K562 (cell line): ENCODE data around the gene ITSN1. TPM values are rescaled to one million over a fixed set of nuclear protein-coding genes. Genes with fewer than 3 reads are reported as not detected.
A peak's percentile ranks its signal among the peaks of the same experiment; 100 is the strongest.

Experiments
- ATAC-seq: fragments of 200-7000 bp; cut with Tn5 transposase; 3 replicates; pipeline ENCODE4 v1.9.1; 2020; ENCODE audit warnings: moderate library complexity
- BruUV-seq: library from RNA; stranded (reverse); fragments of 400-500 nt; replicated peaks from 2 replicates; lab custom pipeline; 2021; lab: Mats Ljungman, UMichigan
- CTCF ChIA-PET: fragments of 300-600 bp; formaldehyde crosslinking; extraction: SDS; loops from one replicate; lab custom pipeline; 2021; ENCODE audit warnings: low intra/inter-chr PET ratio; lab: Yijun Ruan, JAX
- POLR2A ChIA-PET: fragments of 300-600, 350-650 bp; sonication (Branson Sonifier 250); formaldehyde crosslinking; extraction: SDS; loops from one replicate; lab custom pipeline; 2021; ENCODE audit warnings: antibody characterized with exemption, inconsistent platforms; lab: Yijun Ruan, JAX
- DNase-seq, 4 experiments: peaks; one replicate each; pipeline versions ENCODE4 v3.0.0 to v3.0.0-alpha.2; 2011 to 2018; ENCODE audit warnings: low spot score in 3 of 4, mixed read lengths in 3 of 4; ENCODE audit errors: extremely low read depth in 1 of 4
- FAIRE-seq: peaks from 2 replicates; lab custom pipeline; 2011; peaks lifted over from hg19 to GRCh38; lab: Jason Lieb, UNC
- H2AFZ ChIP-seq: 2 replicates; pipeline ENCODE4 v1.6.0; 2011; ENCODE audit warnings: low read depth, low read length, control low read depth, inconsistent platforms
- H3K27ac ChIP-seq: fragments of 200-600 bp; 3 replicates; pipeline ENCODE4 v1.8.0; 2011; ENCODE audit warnings: low read depth, mild to moderate bottlenecking, control low read depth, inconsistent platforms, low read length, moderate library complexity, mixed read lengths; ENCODE audit errors: extremely low read depth
- H3K27me3 ChIP-seq, 2 experiments: fragments of 300-600 bp in 1 of 2; 2 replicates in 1 of 2; 3 replicates in 1 of 2; pipeline versions ENCODE4 v1.6.0 to v1.8.0; 2011; ENCODE audit warnings: inconsistent platforms in 2 of 2, low read length in 2 of 2, mild to moderate bottlenecking in 1 of 2, mixed read lengths in 1 of 2, moderate library complexity in 1 of 2; ENCODE audit not compliant: control insufficient read depth in 2 of 2, insufficient read depth in 2 of 2
- H3K36me3 ChIP-seq: fragments of 300-600 bp; 3 replicates; pipeline ENCODE4 v1.8.0; 2011; ENCODE audit warnings: mild to moderate bottlenecking, low read length, inconsistent platforms; ENCODE audit not compliant: control insufficient read depth, insufficient read depth
- H3K4me1 ChIP-seq, 2 experiments: fragments of 200-600 bp in 1 of 2; replicated peaks in 1 of 2; 2 replicates in 1 of 2; 3 replicates in 1 of 2; pipeline versions ENCODE4 v1.5.1 to v1.8.0; 2011; ENCODE audit warnings: inconsistent platforms in 2 of 2, low read length in 2 of 2, mild to moderate bottlenecking in 1 of 2, mixed read lengths in 1 of 2, moderate library complexity in 1 of 2; ENCODE audit not compliant: control insufficient read depth in 2 of 2, insufficient read depth in 2 of 2
- H3K4me2 ChIP-seq: 2 replicates; pipeline ENCODE4 v1.6.1; 2011; ENCODE audit warnings: low read length, control low read depth, inconsistent platforms, mixed read lengths; ENCODE audit not compliant: insufficient read depth
- H3K4me3 ChIP-seq: fragments of 200-600 bp; sonication (generic), shearing (Covaris generic); 2 replicates; pipeline ENCODE4 v1.5.1; 2016; ENCODE audit warnings: control low read depth, inconsistent platforms
- H3K79me2 ChIP-seq: fragments of 200-600 bp; 3 replicates; pipeline ENCODE4 v1.8.0; 2011; ENCODE audit warnings: low read length, inconsistent platforms; ENCODE audit not compliant: control insufficient read depth, insufficient read depth
- H3K9ac ChIP-seq, 2 experiments: 2 replicates each; pipeline versions ENCODE4 v1.6.0 to v1.6.1; 2011; ENCODE audit warnings: low read depth in 2 of 2, low read length in 2 of 2, control low read depth in 1 of 2, inconsistent platforms in 1 of 2, mild to moderate bottlenecking in 1 of 2, mixed read lengths in 1 of 2; ENCODE audit not compliant: insufficient read depth in 1 of 2
- H3K9me1 ChIP-seq: one replicate; pipeline ENCODE4 v1.6.0; 2011; ENCODE audit warnings: inconsistent platforms, mild to moderate bottlenecking, low read length, moderate library complexity; ENCODE audit not compliant: control insufficient read depth, insufficient read depth
- H3K9me3 ChIP-seq: replicated peaks from 2 replicates; pipeline ENCODE4 v1.5.1; 2011; ENCODE audit warnings: low read depth, low read length, inconsistent platforms; ENCODE audit not compliant: control insufficient read depth, insufficient read depth
- H4K20me1 ChIP-seq: replicated peaks from 2 replicates; pipeline ENCODE4 v1.6.1; 2011; ENCODE audit warnings: low read length, inconsistent platforms, mixed read lengths; ENCODE audit not compliant: control insufficient read depth, insufficient read depth
- AFF4 ChIP-seq: sonication (generic); formaldehyde crosslinking; IDR thresholded peaks from 2 replicates; pipeline ENCODE4 v1.8.0; 2023; ENCODE audit warnings: mild to moderate bottlenecking, missing genetic modification reagents
- ELF1 ChIP-seq: fragments of 200-800 bp; sonication (Bioruptor generic); IDR thresholded peaks from 2 replicates; pipeline ENCODE4 v1.6.1; 2016; ENCODE audit warnings: missing genetic modification characterization, missing compliant biosample characterization
- FOXP1 ChIP-seq: sonication (generic); formaldehyde crosslinking; IDR thresholded peaks from 2 replicates; pipeline ENCODE4 v1.8.0; 2022; ENCODE audit warnings: mild to moderate bottlenecking, missing genetic modification reagents
- GABPA ChIP-seq: fragments of 200-800 bp; sonication (Bioruptor generic); conservative IDR thresholded peaks from 2 replicates; pipeline ENCODE4 v1.6.1; 2016; ENCODE audit warnings: low read depth, missing genetic modification characterization, missing compliant biosample characterization
- HDAC2 ChIP-seq: fragments of 450-650 bp; IDR thresholded peaks from 2 replicates; pipeline ENCODE4 v1.6.1; 2016; ENCODE audit warnings: mild to moderate bottlenecking
- HMGN3 ChIP-seq: IDR thresholded peaks from 2 replicates; pipeline ENCODE4 v1.6.1; 2011; ENCODE audit warnings: borderline replicate concordance, low read depth, mild to moderate bottlenecking, mixed read lengths, low read length; ENCODE audit not compliant: insufficient read length; ENCODE audit errors: extremely low read depth
- MAFG ChIP-seq: fragments of 450-650 bp; conservative IDR thresholded peaks from 2 replicates; pipeline ENCODE4 v1.6.1; 2016; ENCODE audit warnings: missing genetic modification characterization, missing compliant biosample characterization
- MED1 ChIP-seq: sonication (generic); formaldehyde crosslinking; IDR thresholded peaks from 2 replicates; pipeline ENCODE4 v1.8.1; 2023; ENCODE audit warnings: missing genetic modification reagents, borderline replicate concordance
- MIER1 ChIP-seq: fragments of 450-650 bp; IDR thresholded peaks from 2 replicates; pipeline ENCODE4 v1.6.1; 2016; ENCODE audit warnings: antibody characterized with exemption, mild to moderate bottlenecking, low read depth
- POLR2H ChIP-seq: IDR thresholded peaks from 2 replicates; pipeline ENCODE4 v1.6.1; 2016; ENCODE audit warnings: missing genetic modification characterization, low read depth, mild to moderate bottlenecking, control low read depth, missing compliant biosample characterization, moderate library complexity
- PTTG1 ChIP-seq: fragments of 450-650 bp; IDR thresholded peaks from 2 replicates; pipeline ENCODE4 v1.6.1; 2016; ENCODE audit warnings: low read depth, mild to moderate bottlenecking, missing genetic modification characterization, missing compliant biosample characterization
- RAD51 ChIP-seq: fragments of 450-650 bp; IDR thresholded peaks from 2 replicates; pipeline ENCODE4 v1.7.1; 2016; ENCODE audit warnings: low read depth, mild to moderate bottlenecking, borderline replicate concordance
- SAP30 ChIP-seq: fragments of 200-600 bp; sonication (generic); IDR thresholded peaks from 2 replicates; pipeline ENCODE4 v1.6.1; 2012; ENCODE audit warnings: borderline replicate concordance, low read depth, mild to moderate bottlenecking, moderate library complexity, low read length, control low read depth, inconsistent platforms; ENCODE audit not compliant: insufficient read depth, poor library complexity, severe bottlenecking
- SNRNP70 ChIP-seq: fragments of 200-400 bp; formaldehyde crosslinking; optimal IDR thresholded peaks from 2 replicates; pipeline ENCODE3; 2017; ENCODE audit warnings: low read depth, low read length
- XRCC5 ChIP-seq: fragments of 200-400 bp; formaldehyde crosslinking; IDR thresholded peaks from 2 replicates; pipeline ENCODE4 v1.6.1; 2017; ENCODE audit warnings: low read depth, mild to moderate bottlenecking, low read length
- ZNF274 ChIP-seq: IDR thresholded peaks from 2 replicates; pipeline ENCODE4 v1.6.1; 2011; ENCODE audit warnings: low read depth, mild to moderate bottlenecking, low read length, moderate library complexity, borderline replicate concordance
- ZNF324 ChIP-seq: fragments of 250-450 bp; sonication (Bioruptor Pico); IDR thresholded peaks from 2 replicates; pipeline ENCODE4 v1.4.0; 2020; ENCODE audit warnings: mild to moderate bottlenecking
- ZNF780A ChIP-seq: fragments of 250-450 bp; sonication (Bioruptor Pico); IDR thresholded peaks from 2 replicates; pipeline ENCODE4 v1.5.0; 2021; ENCODE audit warnings: mild to moderate bottlenecking
- WGBS: fragments of 100-300 bp; shearing (Covaris generic); methylation state at CpG from one replicate; pipeline ENCODE4 v1.1.6; 2016; ENCODE audit warnings: low coverage, mixed read lengths; ENCODE audit not compliant: insufficient coverage; ENCODE audit errors: missing lambda C conversion rate; 5-methylcytosine and 5-hydroxymethylcytosine counted together
- in situ Hi-C: fragments of 300-500 bp; cut with MboI; formaldehyde crosslinking; loops from 4 replicates; pipeline ENCODE4 v1.15.0; 2018; ENCODE audit warnings: inconsistent platforms, mixed read lengths
- intact Hi-C: fragments of 100-400 bp; cut with micrococcal nuclease; formaldehyde crosslinking; loops from 2 replicates; pipeline ENCODE4 v1.14.2; 2022
- polyA plus RNA-seq, 8 experiments: library from polyadenylated mRNA; depleted of rRNA in 4 of 8; stranded (reverse) in 5 of 8; unstranded in 3 of 8; fragments of >200 nt; fragmentation: Nextera tagmentation in 2 of 8; fragmentation: Illumina TruSeq in 1 of 8; extraction: Ambion mirVana in 2 of 8; extraction: Trizol in 1 of 8; gene quantifications; 2 replicates each; pipeline versions ENCODE4 v1.2.1 to v1.2.3, GENCODE V29; 2011 to 2014; ENCODE audit warnings: inconsistent platforms in 1 of 8, missing spikeins in 1 of 8
- total RNA-seq, 7 experiments: library from RNA; depleted of rRNA in 6 of 7; stranded (reverse); fragments of >200 nt in 6 of 7; fragmentation: Illumina TruSeq in 2 of 7; extraction: Trizol in 2 of 7; gene quantifications; 2 replicates each; pipeline versions ENCODE4 v1.2.1 to v1.2.3, GENCODE V29; 2011 to 2021; ENCODE audit warnings: low replicate concordance in 1 of 7

The ITSN1 gene
- total and polyA plus RNA-seq, 9 of the 15 experiments (the other 6 are each of a cell fraction or from before 2014, with no cell fraction given), result 1.1 to 12.6 (median 4.8) TPM

GRCh38 chr21:33931799-33932390 lies 289.6 kb downstream of the ITSN1 start:
- WGBS, result 10% methylated on average over 10 of the region's 10 CpGs
- Histone ChIP-seq H3K27me3 (no peaks in the 10 kb centered on the region), H4K20me1 (no peaks in the 10 kb centered on the region), H3K4me3 (peak overlapping the region; percentile 67), H3K9ac (peak overlapping the region; percentile 90 to 92; a peak in 3 of 4 replicates), H3K27ac (peak overlapping the region; percentile 92), H3K79me2 (peaks cover 19% of the 10 kb centered on the region), H3K9me1 (no peaks in the 10 kb centered on the region), H3K4me1 (peaks cover 0 to 6% of the 10 kb centered on the region in 2 experiments; a peak in 1 of 5 replicates), H2AFZ (peak overlapping the region; percentile 99), H3K36me3 (no peaks in the 10 kb centered on the region), H3K4me2 (peak overlapping the region; percentile 93), H3K9me3 (no peaks in the 10 kb centered on the region)
- in situ Hi-C loops (no loop called here), intact Hi-C loops (loop anchor here (5.0 kb wide), 1 partner anchor 100 kb away; no protein-coding TSS in a partner anchor)
- FAIRE-seq (no peak), ATAC-seq (peak; percentile 84), DNase-seq (peak in 2 of 4 experiments; percentile 43 to 44)
- CTCF ChIA-PET, result no interaction called here
- no TSS peak for BruUV-seq
- POLR2A ChIA-PET, result interaction anchor here (0.6 to 1.4 kb wide), 5 partner anchors 18 to 142 kb away, joined by 3 read pairs; partner anchors contain the start of genes MRPS6 and SLC5A3
- no peak for TF ChIP-seq AFF4 (CRISPR knock-in tag)
- TF ChIP-seq MIER1, result 0 out of 2 replicates have a peak, but pooled peaks have one; percentile 7
- peak; percentile 11 for TF ChIP-seq SAP30
- TF ChIP-seq POLR2H (tag), result 0 out of 2 replicates have a peak, but pooled peaks have one; percentile 32
- no peak for TF ChIP-seq XRCC5
- no peak for TF ChIP-seq PTTG1 (tag)
- no peak for TF ChIP-seq ZNF324 (CRISPR knock-in tag)
- no peak; the same call in 1 of the 2 replicates for TF ChIP-seq ELF1 (tag)
- no peak for TF ChIP-seq ZNF780A (CRISPR knock-in tag)
- TF ChIP-seq HMGN3, result no peak
- TF ChIP-seq RAD51, result no peak
- TF ChIP-seq FOXP1 (CRISPR knock-in tag), result no peak
- no peak for TF ChIP-seq MED1 (CRISPR knock-in tag)
- peak; percentile 51 for TF ChIP-seq GABPA (tag)
- no peak for TF ChIP-seq ZNF274
- TF ChIP-seq HDAC2, result 0 out of 2 replicates have a peak, but pooled peaks have one; percentile 14
- TF ChIP-seq SNRNP70, result no peak
- TF ChIP-seq MAFG (tag), result no peak
